Heart left ventricle (tissue), 13 donors: Measurements from ENCODE around the gene FAM83E.

Experiments
- CTCF ChIP-seq, 12 donors: fragments of 200-600 bp; sonication (generic) in 4 of 12; IDR thresholded peaks; one replicate each; pipeline versions ENCODE4 v1.5.0 to v1.8.0; 2018 to 2022; ENCODE audit warnings: antibody characterized with exemption in 12 of 12, mild to moderate bottlenecking in 5 of 12
- POLR2A ChIP-seq, 2 donors: fragments of 450-650 bp; IDR thresholded peaks; one replicate each; pipeline ENCODE4 v1.6.1; 2017; ENCODE audit warnings: antibody characterized with exemption in 2 of 2, mild to moderate bottlenecking in 2 of 2, moderate library complexity in 2 of 2
- donor health status: ischemic (EF 13 %, LVEDD 7.1; RV severe dilation, severe dysfunction).
- donor health status: DM: no; HTN: yes; CAD: no.
- donor health status: DM: no; HTN: no; CAD: no.
- donor health status: ischemic (EF 25% LVEDD 6.9; RV normal size, moderate dysfunction).
- donor health status: ischemic (EF 25% LVEDD 5.7; RV mildly dilated, moderate dysfunction).
- donor health status: ischemic (EF 35%, LVEDD 5.7; RV mildly dilated, moderate dysfunction).
- donor health status: nonischemic (EF 11% LVEDD 7.7; RV severe dilation, severe dysfunction).
- donor health status: DM: yes; HTN: yes; CAD: no.
- donor health status: PGD.
- donor health status: ischemic (EF 29% LVEDD 5.4; RV normal size, mild dysfunction).
- donor health status: nonischemic (EF 23%, LVEDD 6.1; RV moderate dilation, normal function).

- TF ChIP-seq CTCF (IDR thresholded peaks at IDR 0.05) (no peak), POLR2A (IDR thresholded peaks at IDR 0.05) (no peak)
Observed at GRCh38 chr19:48634036-48634342, 19.1 kb upstream of the FAM83E start.
